ENCODE measurements around the gene ARFGEF3. TPM values are rescaled to one million over a fixed set of nuclear protein-coding genes. Genes with fewer than 3 reads are reported as not detected.
A peak's percentile ranks its signal among the peaks of the same experiment; 100 is the strongest.
"Not testable (repeated sequence)": the region's sequence is repeated elsewhere in the genome, so short reads cannot be mapped to it uniquely, and the experiment has no call there.

The ARFGEF3 gene
- total RNA-seq, result 4.5 and 5.1 TPM in 2 replicates

GRCh38 chr6:138161338-138162110, at the start of gene ARFGEF3:
TSS of gene ARFGEF3 (plus strand) at chr6:138161939. CDS start at chr6:138162087, 148 bp downstream.
- DNase-seq (ENCODE audit: extremely low read depth, low read depth, low spot score), result no peak

- no peak for DNase-seq (ENCODE audit: extremely low read depth, low read depth, low spot score)
These were observed 48.0 kb upstream of the ARFGEF3 start for GRCh38 chr6:138113588-138114210.

- no peak for DNase-seq (ENCODE audit: extremely low read depth, low read depth, low spot score)
These were observed 46.5 kb upstream of the ARFGEF3 start for GRCh38 chr6:138115201-138115600.

GRCh38 chr6:138115877-138116660, 45.7 kb upstream of the ARFGEF3 start:
- DNase-seq (ENCODE audit: extremely low read depth, low read depth, low spot score), result peak; percentile 39

GRCh38 chr6:138116661-138116999, 45.1 kb upstream of the ARFGEF3 start:
- DNase-seq (ENCODE audit: extremely low read depth, low read depth, low spot score), result no peak

- no peak for DNase-seq (ENCODE audit: extremely low read depth, low read depth, low spot score)
These were observed 44.3 kb upstream of the ARFGEF3 start for GRCh38 chr6:138117376-138117914.

GRCh38 chr6:138119229-138119628, 42.5 kb upstream of the ARFGEF3 start:
- DNase-seq (ENCODE audit: extremely low read depth, low read depth, low spot score), result not testable (repeated sequence)

- no peak for DNase-seq (ENCODE audit: extremely low read depth, low read depth, low spot score)
These were observed 41.8 kb upstream of the ARFGEF3 start for GRCh38 chr6:138119976-138120375.

GRCh38 chr6:138124096-138124495, 37.6 kb upstream of the ARFGEF3 start:
- no peak for DNase-seq (ENCODE audit: extremely low read depth, low read depth, low spot score)

- no peak for DNase-seq (ENCODE audit: extremely low read depth, low read depth, low spot score)
These were observed 33.6 kb upstream of the ARFGEF3 start for GRCh38 chr6:138128096-138128495.

GRCh38 chr6:138129190-138129589, 32.5 kb upstream of the ARFGEF3 start:
- no peak for DNase-seq (ENCODE audit: extremely low read depth, low read depth, low spot score)

GRCh38 chr6:138142806-138143205, 18.9 kb upstream of the ARFGEF3 start:
- DNase-seq (ENCODE audit: extremely low read depth, low read depth, low spot score), result no peak

- DNase-seq (ENCODE audit: extremely low read depth, low read depth, low spot score), result no peak
These were observed 16.3 kb upstream of the ARFGEF3 start for GRCh38 chr6:138145402-138145801.

GRCh38 chr6:138146544-138146943, 15.2 kb upstream of the ARFGEF3 start:
- DNase-seq (ENCODE audit: extremely low read depth, low read depth, low spot score), result no peak

- DNase-seq (ENCODE audit: extremely low read depth, low read depth, low spot score), result no peak
These were observed 6.3 kb upstream of the ARFGEF3 start for GRCh38 chr6:138155443-138155842.

GRCh38 chr6:138157986-138158638, 3.6 kb upstream of the ARFGEF3 start:
- no peak for DNase-seq (ENCODE audit: extremely low read depth, low read depth, low spot score)

- no peak for DNase-seq (ENCODE audit: extremely low read depth, low read depth, low spot score)
These were observed 2.5 kb upstream of the ARFGEF3 start for GRCh38 chr6:138159246-138159645.

- no peak for DNase-seq (ENCODE audit: extremely low read depth, low read depth, low spot score)
These were observed 1.2 kb upstream of the ARFGEF3 start for GRCh38 chr6:138160329-138161087.

- DNase-seq (ENCODE audit: extremely low read depth, low read depth, low spot score), result no peak
These were observed 726 bp upstream of the ARFGEF3 start for GRCh38 chr6:138161088-138161337.
